ENCODE data around the gene LHPP.

- no peak for TF ChIP-seq CTCF (IDR thresholded peaks at IDR 0.05)
- no peak for TF ChIP-seq POLR2A (IDR thresholded peaks at IDR 0.05)
- TF ChIP-seq POLR2AphosphoS5 (IDR thresholded peaks at IDR 0.05): no peak
- TF ChIP-seq EP300 (IDR thresholded peaks at IDR 0.05): no peak
These were observed 13.0 kb downstream of the LHPP start for GRCh38 chr10:124474514-124475070.
